PC-3 (cell line): ENCODE data around the gene PPT2. TPM values are rescaled to one million over a fixed set of nuclear protein-coding genes. Genes with fewer than 3 reads are reported as not detected.

Experiments
- ATAC-seq: fragments of 200-7000 bp; cut with Tn5 transposase; 2 replicates; pipeline ENCODE4 v1.9.1; 2020; ENCODE audit warnings: mild to moderate bottlenecking, moderate library complexity
- BruUV-seq: library from RNA; stranded (reverse); fragments of 400-500 nt; replicated peaks from 2 replicates; lab custom pipeline; 2021; lab: Mats Ljungman, UMichigan
- CTCF ChIA-PET: fragments of 300-600 bp; sonication (Branson Sonifier 250); formaldehyde crosslinking; loops from one replicate; lab custom pipeline; 2022; ENCODE audit warnings: antibody characterized with exemption; lab: Charles Lee
- POLR2A ChIA-PET: fragments of 300-600 bp; sonication (Branson Sonifier 250); formaldehyde crosslinking; loops from one replicate; lab custom pipeline; 2022; ENCODE audit warnings: antibody characterized with exemption; ENCODE audit not compliant: unreplicated experiment; lab: Charles Lee
- DNase-seq: peaks from one replicate; pipeline ENCODE4 v3.0.0-alpha.2; 2015
- H2AFZ ChIP-seq: fragments of 300-600 bp; sonication (generic); 2 replicates; pipeline ENCODE4 v1.6.0; 2016; ENCODE audit warnings: antibody characterized with exemption, low read length
- H3F3A ChIP-seq: fragments of 300-600 bp; sonication (generic); one replicate; pipeline ENCODE4 v1.6.0; 2017; ENCODE audit warnings: antibody characterized with exemption, low read length, control low read depth, mild to moderate bottlenecking; ENCODE audit not compliant: unreplicated experiment
- H3K27ac ChIP-seq: fragments of 300-600 bp; sonication (generic); 2 replicates; pipeline ENCODE4 v1.5.1; 2016; ENCODE audit warnings: mild to moderate bottlenecking, low read length
- H3K27me3 ChIP-seq: fragments of 300-600 bp; sonication (generic); 2 replicates; pipeline ENCODE4 v1.6.1; 2016; ENCODE audit warnings: low read length, mixed read lengths
- H3K36me3 ChIP-seq: fragments of 300-600 bp; sonication (generic); 2 replicates; pipeline ENCODE4 v1.6.1; 2016; ENCODE audit warnings: low read depth, mixed run types, low read length, mixed read lengths
- H3K4me1 ChIP-seq: fragments of 300-600 bp; sonication (generic); 2 replicates; pipeline ENCODE4 v1.5.1; 2016; ENCODE audit warnings: low read length; ENCODE audit not compliant: insufficient read depth
- H3K4me2 ChIP-seq: fragments of 300-600 bp; sonication (generic); 2 replicates; pipeline ENCODE4 v1.6.0; 2016; ENCODE audit warnings: low read length
- H3K4me3 ChIP-seq: fragments of 300-600 bp; sonication (generic); 2 replicates; pipeline ENCODE4 v1.5.1; 2016; ENCODE audit warnings: mild to moderate bottlenecking, low read length, mixed read lengths
- H3K79me2 ChIP-seq: fragments of 300-600 bp; sonication (generic); 2 replicates; pipeline ENCODE4 v1.6.1; 2017; ENCODE audit warnings: low read length, mixed read lengths
- H3K9ac ChIP-seq: fragments of 300-600 bp; sonication (generic); 2 replicates; pipeline ENCODE4 v1.6.0; 2016; ENCODE audit warnings: mild to moderate bottlenecking, low read length
- H3K9me2 ChIP-seq: fragments of 300-600 bp; sonication (generic); replicated peaks from 2 replicates; pipeline ENCODE4 v1.6.1; 2016; ENCODE audit warnings: mixed run types, low read length, mixed read lengths
- H3K9me3 ChIP-seq: fragments of 300-600 bp; sonication (generic); 2 replicates; pipeline ENCODE4 v1.6.1; 2016; ENCODE audit warnings: low read length, mixed read lengths
- H4K20me1 ChIP-seq: fragments of 300-600 bp; sonication (generic); 2 replicates; pipeline ENCODE4 v1.6.1; 2016; ENCODE audit warnings: low read length, mixed read lengths
- EZH2 ChIP-seq: fragments of 300-600 bp; sonication (generic); IDR thresholded peaks from one replicate; pipeline ENCODE4 v1.6.1; 2017; ENCODE audit warnings: antibody characterized with exemption, mild to moderate bottlenecking, low read length; ENCODE audit not compliant: unreplicated experiment
- EZH2phosphoT487 ChIP-seq: fragments of 300-600 bp; sonication (generic); IDR thresholded peaks from 2 replicates; pipeline ENCODE4 v1.6.1; 2018; ENCODE audit warnings: mild to moderate bottlenecking, antibody characterized with exemption, low read length, borderline replicate concordance
- intact Hi-C: fragments of 100-400 bp; cut with micrococcal nuclease; formaldehyde crosslinking; loops from 2 replicates; pipeline ENCODE4 v1.9.0; 2023
- total RNA-seq: library from RNA; depleted of rRNA; stranded (reverse); fragments of >200 nt; gene quantifications from 2 replicates; pipeline ENCODE4 v1.2.3, GENCODE V29; 2014
- TF ChIP-seq, protein P1 (sequence below): fragments of 300-600 bp; sonication (generic); conservative IDR thresholded peaks from 2 replicates; pipeline ENCODE4 v1.5.1; 2017; ENCODE audit warnings: antibody characterized with exemption, low read depth, mild to moderate bottlenecking, low read length

PPT2 gene
- total RNA-seq, 1 experiment from 2014 or later: 30.8 TPM

DNA sequence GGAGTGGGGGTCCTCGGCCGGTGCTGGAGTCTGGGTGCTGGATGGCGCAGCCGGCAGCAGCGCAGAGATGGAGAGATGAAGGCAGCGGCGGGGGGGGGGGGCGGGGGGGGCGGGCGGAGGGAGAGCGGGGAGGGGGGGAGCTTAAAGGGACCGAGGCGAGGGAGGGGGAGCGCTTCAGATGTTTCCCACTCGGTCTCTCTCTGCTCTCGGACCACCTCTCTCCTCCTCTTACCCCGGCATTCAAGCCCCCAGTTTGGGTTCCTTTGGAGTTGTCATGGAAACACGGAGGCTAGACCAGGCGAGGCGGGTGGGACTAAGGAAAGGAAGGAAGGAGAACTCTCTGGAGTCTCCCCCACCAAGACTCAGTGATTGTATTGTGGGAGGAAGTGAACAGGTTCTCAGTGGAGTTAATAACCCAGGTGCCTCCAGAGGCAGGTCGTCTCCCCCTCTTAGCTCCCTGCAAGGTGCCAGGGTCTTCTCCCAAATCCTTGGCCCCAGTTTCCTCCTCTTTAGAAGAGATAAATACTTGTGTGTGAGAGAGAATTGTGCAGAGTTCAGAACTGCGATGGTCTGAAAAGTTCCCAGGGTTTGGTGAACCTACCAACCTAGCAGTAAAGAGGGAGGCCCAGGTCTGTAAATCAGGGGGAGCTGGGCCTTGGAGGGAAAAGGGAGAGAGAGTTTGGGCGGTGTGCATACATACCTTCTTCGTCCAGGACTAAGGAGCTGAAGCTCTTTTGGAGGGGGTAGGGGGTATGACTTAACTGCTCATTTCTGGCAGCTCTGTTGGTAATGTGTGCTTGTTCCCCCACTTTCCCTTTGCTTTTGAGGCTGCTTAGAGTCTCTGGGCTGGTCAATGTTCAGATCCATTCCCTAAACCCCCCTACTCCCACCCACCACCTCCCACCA, 1.8 kb upstream of the PPT2 start, which contains the start of gene PRRT1:
TSS of gene PRRT1 (minus strand) at position 77 of the 906 bp plus-strand sequence. CDS start 112 bp downstream, outside the sequence.
- no peaks in the 10 kb centered on the region for H3K27me3 ChIP-seq
- H2AFZ ChIP-seq: no peak within 1 kb of the TSS
- H3K9ac ChIP-seq: 0 out of 2 replicates have a peak within 1 kb of the TSS, but pooled peaks have one; percentile 94
- H3K9me2 ChIP-seq: no peaks in the 10 kb centered on the region
- H4K20me1 ChIP-seq: no peaks in the 10 kb centered on the region
- DNase-seq: no peak
- H3K9me3 ChIP-seq: no peaks in the 10 kb centered on the region
- H3K4me2 ChIP-seq: peak within 1 kb of the TSS; percentile 95; the same call in 1 of the 2 replicates
- POLR2A ChIA-PET: interaction anchor here (0.7 kb wide), 1 partner anchor 23 kb away, joined by 3 read pairs; no protein-coding TSS in a partner anchor
- TF ChIP-seq, protein P1, sequence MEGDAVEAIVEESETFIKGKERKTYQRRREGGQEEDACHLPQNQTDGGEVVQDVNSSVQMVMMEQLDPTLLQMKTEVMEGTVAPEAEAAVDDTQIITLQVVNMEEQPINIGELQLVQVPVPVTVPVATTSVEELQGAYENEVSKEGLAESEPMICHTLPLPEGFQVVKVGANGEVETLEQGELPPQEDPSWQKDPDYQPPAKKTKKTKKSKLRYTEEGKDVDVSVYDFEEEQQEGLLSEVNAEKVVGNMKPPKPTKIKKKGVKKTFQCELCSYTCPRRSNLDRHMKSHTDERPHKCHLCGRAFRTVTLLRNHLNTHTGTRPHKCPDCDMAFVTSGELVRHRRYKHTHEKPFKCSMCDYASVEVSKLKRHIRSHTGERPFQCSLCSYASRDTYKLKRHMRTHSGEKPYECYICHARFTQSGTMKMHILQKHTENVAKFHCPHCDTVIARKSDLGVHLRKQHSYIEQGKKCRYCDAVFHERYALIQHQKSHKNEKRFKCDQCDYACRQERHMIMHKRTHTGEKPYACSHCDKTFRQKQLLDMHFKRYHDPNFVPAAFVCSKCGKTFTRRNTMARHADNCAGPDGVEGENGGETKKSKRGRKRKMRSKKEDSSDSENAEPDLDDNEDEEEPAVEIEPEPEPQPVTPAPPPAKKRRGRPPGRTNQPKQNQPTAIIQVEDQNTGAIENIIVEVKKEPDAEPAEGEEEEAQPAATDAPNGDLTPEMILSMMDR: no peak
- TF ChIP-seq EZH2phosphoT487 (no peak), EZH2 (no peak)
- peaks cover 12% of the 10 kb centered on the region for H3K4me1 ChIP-seq
- no peak within 1 kb of the TSS for H3K27ac ChIP-seq
- no peaks in the 10 kb centered on the region for H3K36me3 ChIP-seq
- intact Hi-C loops: no loop called here
- no peaks in the 10 kb centered on the region for H3F3A ChIP-seq
- CTCF ChIA-PET: no interaction called here
- peaks cover 29% of the 10 kb centered on the region for H3K79me2 ChIP-seq
- peak within 1 kb of the TSS; percentile 96; the same call in 1 of the 2 replicates for H3K4me3 ChIP-seq
- no TSS peak for BruUV-seq
- no peak for ATAC-seq

DNA sequence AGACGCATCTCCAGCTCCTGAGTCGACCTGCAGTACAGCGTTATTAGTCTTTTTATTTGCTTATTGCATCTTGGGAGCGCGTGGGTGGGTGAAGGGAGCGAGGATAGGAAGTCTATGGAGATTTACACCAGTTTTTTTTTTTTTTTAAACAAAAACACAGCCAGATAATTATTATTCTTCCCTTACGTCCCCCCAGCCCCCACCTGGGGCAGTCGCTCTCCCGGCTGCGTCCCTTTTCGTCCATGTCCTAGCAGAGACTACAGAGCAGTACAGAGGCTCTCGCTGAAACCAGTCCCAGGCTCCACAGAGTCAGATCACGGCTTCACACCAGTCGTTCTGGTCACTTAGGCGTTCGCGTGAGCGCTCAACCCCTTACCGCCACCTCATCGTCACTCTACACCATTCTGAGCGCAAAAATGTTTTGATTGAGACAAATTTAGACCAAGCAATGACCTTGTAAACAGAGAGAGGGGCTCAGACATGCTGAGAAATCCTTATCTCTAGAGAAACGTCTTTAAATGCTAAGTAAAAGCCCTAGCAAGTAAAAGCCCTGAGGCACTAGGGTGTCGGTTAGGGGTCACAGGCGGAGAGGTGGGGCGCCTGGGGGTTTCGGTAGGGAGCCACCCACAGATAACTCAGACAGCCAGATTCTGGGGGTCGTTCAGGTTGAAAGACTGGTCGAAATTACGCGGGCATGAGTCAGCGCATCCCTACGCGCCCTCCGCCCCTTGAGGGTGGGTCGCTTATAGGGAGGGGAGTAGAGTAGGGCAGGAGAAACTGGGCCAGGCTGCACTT, 975 bp upstream of the PPT2 start:
- BruUV-seq: no TSS peak
- H3K27me3 ChIP-seq: no peaks in the 10 kb centered on the region
- peak overlapping the region; percentile 85 for H3K27ac ChIP-seq
- H3K9me2 ChIP-seq: no peaks in the 10 kb centered on the region
- H3F3A ChIP-seq: no peaks in the 10 kb centered on the region
- peak overlapping the region; percentile 90; the same call in 1 of the 2 replicates for H2AFZ ChIP-seq
- peak; percentile 16; the same call in 1 of the 2 replicates for ATAC-seq
- peak overlapping the region; percentile 95 for H3K4me2 ChIP-seq
- TF ChIP-seq EZH2phosphoT487 (no peak), EZH2 (no peak)
- TF ChIP-seq, protein P1: no peak
- ChIA-PET CTCF (no interaction called here), POLR2A (no interaction called here)
- no peaks in the 10 kb centered on the region for H4K20me1 ChIP-seq
- H3K9ac ChIP-seq: peak overlapping the region; percentile 94
- intact Hi-C loops: no loop called here
- H3K79me2 ChIP-seq: peaks cover 29% of the 10 kb centered on the region
- no peaks in the 10 kb centered on the region for H3K9me3 ChIP-seq
- peaks cover 6% of the 10 kb centered on the region; the same call in 1 of the 2 replicates for H3K36me3 ChIP-seq
- H3K4me3 ChIP-seq: peak overlapping the region; percentile 96
- DNase-seq: peak; percentile 36
- peaks cover 12% of the 10 kb centered on the region for H3K4me1 ChIP-seq
